WTC11 (cell line): ENCODE data around the gene NCS1. TPM values are rescaled to one million over a fixed set of nuclear protein-coding genes. Genes with fewer than 3 reads are reported as not detected.

ENCODE experiments used
- E2F4 ChIP-seq: sonication (generic); formaldehyde crosslinking; IDR thresholded peaks from 2 replicates; pipeline ENCODE4 v1.8.1; 2022; ENCODE audit warnings: low read depth, mild to moderate bottlenecking, moderate library complexity, missing genetic modification reagents, borderline replicate concordance
- ERG ChIP-seq: fragments of 250-450 bp; sonication (Bioruptor Pico); IDR thresholded peaks from 2 replicates; pipeline ENCODE4 v1.8.0; 2021; ENCODE audit warnings: mild to moderate bottlenecking
- ETV6 ChIP-seq: sonication (generic); formaldehyde crosslinking; IDR thresholded peaks from 2 replicates; pipeline ENCODE4 v1.8.1; 2022; ENCODE audit warnings: mild to moderate bottlenecking, missing genetic modification reagents
- FOXK1 ChIP-seq: sonication (generic); formaldehyde crosslinking; IDR thresholded peaks from 2 replicates; pipeline ENCODE4 v1.8.0; 2022; ENCODE audit warnings: mild to moderate bottlenecking, moderate library complexity, missing genetic modification reagents
- GABPB1 ChIP-seq: sonication (generic); formaldehyde crosslinking; IDR thresholded peaks from 2 replicates; pipeline ENCODE4 v1.8.1; 2023; ENCODE audit warnings: mild to moderate bottlenecking, missing genetic modification reagents
- GTF2I ChIP-seq: fragments of 250-450 bp; sonication (Bioruptor Pico); conservative IDR thresholded peaks from 2 replicates; pipeline ENCODE4 v1.4.0; 2021; ENCODE audit warnings: mild to moderate bottlenecking
- KAT7 ChIP-seq: sonication (generic); formaldehyde crosslinking; IDR thresholded peaks from 2 replicates; pipeline ENCODE4 v1.8.1; 2023; ENCODE audit warnings: missing genetic modification reagents, mild to moderate bottlenecking, borderline replicate concordance
- MAX ChIP-seq: sonication (generic); formaldehyde crosslinking; IDR thresholded peaks from 2 replicates; pipeline ENCODE4 v1.8.0; 2022; ENCODE audit warnings: mild to moderate bottlenecking, missing genetic modification reagents
- NFE2L1 ChIP-seq: sonication (generic); formaldehyde crosslinking; IDR thresholded peaks from 2 replicates; pipeline ENCODE4 v1.8.1; 2023; ENCODE audit warnings: missing genetic modification reagents
- OVOL2 ChIP-seq: fragments of 250-450 bp; sonication (Bioruptor Pico); IDR thresholded peaks from 2 replicates; pipeline ENCODE4 v1.9.0; 2021; ENCODE audit warnings: mild to moderate bottlenecking, borderline replicate concordance
- PRDM15 ChIP-seq: sonication (generic); formaldehyde crosslinking; IDR thresholded peaks from 2 replicates; pipeline ENCODE4 v1.8.0; 2022; ENCODE audit warnings: missing genetic modification reagents
- RELA ChIP-seq: sonication (generic); formaldehyde crosslinking; IDR thresholded peaks from 2 replicates; pipeline ENCODE4 v1.8.1; 2022; ENCODE audit warnings: missing genetic modification reagents, mild to moderate bottlenecking, borderline replicate concordance
- RORB ChIP-seq: fragments of 250-450 bp; sonication (Bioruptor Pico); IDR thresholded peaks from 2 replicates; pipeline ENCODE4 v1.9.0; 2021; ENCODE audit warnings: mild to moderate bottlenecking
- ZBTB21 ChIP-seq: sonication (generic); formaldehyde crosslinking; IDR thresholded peaks from 2 replicates; pipeline ENCODE4 v1.8.1; 2023; ENCODE audit warnings: mild to moderate bottlenecking, missing genetic modification reagents, borderline replicate concordance
- ZNF138 ChIP-seq: sonication (generic); formaldehyde crosslinking; conservative IDR thresholded peaks from 2 replicates; pipeline ENCODE4 v1.8.1; 2022; ENCODE audit warnings: mild to moderate bottlenecking, moderate library complexity, missing genetic modification reagents
- ZNF423 ChIP-seq: fragments of 250-450 bp; sonication (Bioruptor Pico); IDR thresholded peaks from 2 replicates; pipeline ENCODE4 v2.1.2; 2022; ENCODE audit warnings: mild to moderate bottlenecking, moderate library complexity
- total RNA-seq: library from RNA; stranded (reverse); gene quantifications from 3 replicates; pipeline ENCODE4 v1.2.3, GENCODE V29; 2021
- TF ChIP-seq, protein P1 (sequence below): sonication (generic); formaldehyde crosslinking; IDR thresholded peaks from 2 replicates; pipeline ENCODE4 v1.8.1; 2022; ENCODE audit warnings: mild to moderate bottlenecking, moderate library complexity, missing genetic modification reagents
- TF ChIP-seq, protein P2 (sequence below): sonication (generic); formaldehyde crosslinking; IDR thresholded peaks from 2 replicates; pipeline ENCODE4 v1.8.0; 2022; ENCODE audit warnings: mild to moderate bottlenecking, missing genetic modification reagents
- TF ChIP-seq, protein P3 (sequence below): sonication (generic); formaldehyde crosslinking; conservative IDR thresholded peaks from 2 replicates; pipeline ENCODE4 v1.8.1; 2022; ENCODE audit warnings: mild to moderate bottlenecking, missing genetic modification reagents
- TF ChIP-seq, protein P4 (sequence below): sonication (generic); formaldehyde crosslinking; IDR thresholded peaks from 2 replicates; pipeline ENCODE4 v1.8.1; 2023; ENCODE audit warnings: mild to moderate bottlenecking, moderate library complexity, missing genetic modification reagents

NCS1 gene
- total RNA-seq, 1 experiment from 2014 or later, result 32.4 TPM

- no peak; the same call in 1 of the 2 replicates for TF ChIP-seq NFE2L1 (CRISPR knock-in tag)
- peak; percentile 38; the same call in 1 of the 2 replicates for TF ChIP-seq ZNF423 (CRISPR knock-in tag)
- no peak for TF ChIP-seq ZBTB21
- no peak for TF ChIP-seq GABPB1 (CRISPR knock-in tag)
- no peak for TF ChIP-seq ETV6
- TF ChIP-seq RORB (CRISPR knock-in tag), result no peak
- TF ChIP-seq ZNF138 (CRISPR knock-in tag), result no peak
- no peak for TF ChIP-seq E2F4 (CRISPR knock-in tag)
- no peak for TF ChIP-seq FOXK1 (CRISPR knock-in tag)
- TF ChIP-seq PRDM15 (CRISPR knock-in tag), result no peak
- TF ChIP-seq GTF2I (CRISPR knock-in tag), result no peak
- TF ChIP-seq, protein P1, sequence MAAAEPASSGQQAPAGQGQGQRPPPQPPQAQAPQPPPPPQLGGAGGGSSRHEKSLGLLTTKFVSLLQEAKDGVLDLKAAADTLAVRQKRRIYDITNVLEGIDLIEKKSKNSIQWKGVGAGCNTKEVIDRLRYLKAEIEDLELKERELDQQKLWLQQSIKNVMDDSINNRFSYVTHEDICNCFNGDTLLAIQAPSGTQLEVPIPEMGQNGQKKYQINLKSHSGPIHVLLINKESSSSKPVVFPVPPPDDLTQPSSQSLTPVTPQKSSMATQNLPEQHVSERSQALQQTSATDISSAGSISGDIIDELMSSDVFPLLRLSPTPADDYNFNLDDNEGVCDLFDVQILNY (CRISPR knock-in tag), result 0 out of 2 replicates have a peak, but pooled peaks have one; percentile 40
- TF ChIP-seq, protein P2, sequence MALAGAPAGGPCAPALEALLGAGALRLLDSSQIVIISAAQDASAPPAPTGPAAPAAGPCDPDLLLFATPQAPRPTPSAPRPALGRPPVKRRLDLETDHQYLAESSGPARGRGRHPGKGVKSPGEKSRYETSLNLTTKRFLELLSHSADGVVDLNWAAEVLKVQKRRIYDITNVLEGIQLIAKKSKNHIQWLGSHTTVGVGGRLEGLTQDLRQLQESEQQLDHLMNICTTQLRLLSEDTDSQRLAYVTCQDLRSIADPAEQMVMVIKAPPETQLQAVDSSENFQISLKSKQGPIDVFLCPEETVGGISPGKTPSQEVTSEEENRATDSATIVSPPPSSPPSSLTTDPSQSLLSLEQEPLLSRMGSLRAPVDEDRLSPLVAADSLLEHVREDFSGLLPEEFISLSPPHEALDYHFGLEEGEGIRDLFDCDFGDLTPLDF (CRISPR knock-in tag), result no peak
- TF ChIP-seq MAX (CRISPR knock-in tag), result no peak
- no peak for TF ChIP-seq ERG (CRISPR knock-in tag)
- TF ChIP-seq, protein P3, sequence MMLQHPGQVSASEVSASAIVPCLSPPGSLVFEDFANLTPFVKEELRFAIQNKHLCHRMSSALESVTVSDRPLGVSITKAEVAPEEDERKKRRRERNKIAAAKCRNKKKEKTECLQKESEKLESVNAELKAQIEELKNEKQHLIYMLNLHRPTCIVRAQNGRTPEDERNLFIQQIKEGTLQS (CRISPR knock-in tag), result no peak
- TF ChIP-seq, protein P4, sequence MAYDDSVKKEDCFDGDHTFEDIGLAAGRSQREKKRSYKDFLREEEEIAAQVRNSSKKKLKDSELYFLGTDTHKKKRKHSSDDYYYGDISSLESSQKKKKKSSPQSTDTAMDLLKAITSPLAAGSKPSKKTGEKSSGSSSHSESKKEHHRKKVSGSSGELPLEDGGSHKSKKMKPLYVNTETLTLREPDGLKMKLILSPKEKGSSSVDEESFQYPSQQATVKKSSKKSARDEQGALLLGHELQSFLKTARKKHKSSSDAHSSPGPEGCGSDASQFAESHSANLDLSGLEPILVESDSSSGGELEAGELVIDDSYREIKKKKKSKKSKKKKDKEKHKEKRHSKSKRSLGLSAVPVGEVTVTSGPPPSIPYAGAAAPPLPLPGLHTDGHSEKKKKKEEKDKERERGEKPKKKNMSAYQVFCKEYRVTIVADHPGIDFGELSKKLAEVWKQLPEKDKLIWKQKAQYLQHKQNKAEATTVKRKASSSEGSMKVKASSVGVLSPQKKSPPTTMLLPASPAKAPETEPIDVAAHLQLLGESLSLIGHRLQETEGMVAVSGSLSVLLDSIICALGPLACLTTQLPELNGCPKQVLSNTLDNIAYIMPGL (CRISPR knock-in tag), result peak; percentile 70; the same call in 1 of the 2 replicates
- no peak for TF ChIP-seq RELA (CRISPR knock-in tag)
- peak; percentile 27; the same call in 1 of the 2 replicates for TF ChIP-seq KAT7
- no peak for TF ChIP-seq OVOL2 (CRISPR knock-in tag)
- TF ChIP-seq, all 79 proteins: peak for 7
Measured at GRCh38 chr9:130172858-130173665, 858 bp downstream of the NCS1 start (continued).
